Sigmoid colon (tissue), 4 donors: ENCODE results near the gene FABP7.

Experiments
- POLR2A ChIP-seq, 2 donors: fragments of 450-650 bp; IDR thresholded peaks; one replicate each; pipeline ENCODE4 v1.6.1; 2016; ENCODE audit warnings: antibody characterized with exemption in 2 of 2, mild to moderate bottlenecking in 2 of 2, moderate library complexity in 2 of 2
- POLR2AphosphoS5 ChIP-seq, 4 donors: sonication (generic); formaldehyde crosslinking; IDR thresholded peaks; one replicate each; pipeline ENCODE4 v1.6.1; 2017; ENCODE audit warnings: antibody characterized with exemption in 4 of 4
- TF ChIP-seq, protein P1 (sequence below), 4 experiments: fragments of 450-650 bp in 3 of 4; fragments of 200-600 bp in 1 of 4; IDR thresholded peaks; one replicate each; pipeline ENCODE4 v1.5.1; 2016 to 2019; ENCODE audit warnings: antibody characterized with exemption in 4 of 4, mild to moderate bottlenecking in 3 of 4, moderate library complexity in 2 of 4

GRCh38 chr6:122772724-122773415 is 6.6 kb upstream of the FABP7 start:
- TF ChIP-seq, protein P1, sequence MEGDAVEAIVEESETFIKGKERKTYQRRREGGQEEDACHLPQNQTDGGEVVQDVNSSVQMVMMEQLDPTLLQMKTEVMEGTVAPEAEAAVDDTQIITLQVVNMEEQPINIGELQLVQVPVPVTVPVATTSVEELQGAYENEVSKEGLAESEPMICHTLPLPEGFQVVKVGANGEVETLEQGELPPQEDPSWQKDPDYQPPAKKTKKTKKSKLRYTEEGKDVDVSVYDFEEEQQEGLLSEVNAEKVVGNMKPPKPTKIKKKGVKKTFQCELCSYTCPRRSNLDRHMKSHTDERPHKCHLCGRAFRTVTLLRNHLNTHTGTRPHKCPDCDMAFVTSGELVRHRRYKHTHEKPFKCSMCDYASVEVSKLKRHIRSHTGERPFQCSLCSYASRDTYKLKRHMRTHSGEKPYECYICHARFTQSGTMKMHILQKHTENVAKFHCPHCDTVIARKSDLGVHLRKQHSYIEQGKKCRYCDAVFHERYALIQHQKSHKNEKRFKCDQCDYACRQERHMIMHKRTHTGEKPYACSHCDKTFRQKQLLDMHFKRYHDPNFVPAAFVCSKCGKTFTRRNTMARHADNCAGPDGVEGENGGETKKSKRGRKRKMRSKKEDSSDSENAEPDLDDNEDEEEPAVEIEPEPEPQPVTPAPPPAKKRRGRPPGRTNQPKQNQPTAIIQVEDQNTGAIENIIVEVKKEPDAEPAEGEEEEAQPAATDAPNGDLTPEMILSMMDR (IDR thresholded peaks at IDR 0.05), result no peak
- TF ChIP-seq POLR2A (IDR thresholded peaks at IDR 0.05) (no peak), POLR2AphosphoS5 (IDR thresholded peaks at IDR 0.05) (no peak)
